Activated CD8-positive, alpha-beta T cell treated with anti-CD3 and anti-CD28 coated beads for 36 hours (primary cell): ENCODE results near the gene AFMID. TPM values are rescaled to one million over a fixed set of nuclear protein-coding genes. Genes with fewer than 3 reads are reported as not detected.

Experiments
- ATAC-seq: fragments of 200-7000 bp; cut with Tn5 transposase; one replicate; pipeline ENCODE4 v1.10.0; 2021; ENCODE audit warnings: mild to moderate bottlenecking, moderate library complexity
- CTCF ChIA-PET: fragments of 350-600 bp; sonication (Branson Sonifier 250); formaldehyde crosslinking; loops from one replicate; lab custom pipeline; 2021; ENCODE audit warnings: antibody characterized with exemption; lab: Charles Lee
- POLR2A ChIA-PET: fragments of 350-600 bp; sonication (Branson Sonifier 250); formaldehyde crosslinking; loops from one replicate; lab custom pipeline; 2021; ENCODE audit warnings: antibody characterized with exemption; lab: Charles Lee
- DNase-seq: peaks from one replicate; pipeline ENCODE4 v3.0.0-alpha.2; 2020
- H3K27ac Mint-ChIP-seq: one replicate; pipeline ENCODE4 v1.8.0; 2021; ENCODE audit warnings: mild to moderate bottlenecking, mixed read lengths
- H3K27me3 Mint-ChIP-seq: one replicate; pipeline ENCODE4 v1.8.0; 2021; ENCODE audit warnings: mixed read lengths
- H3K36me3 Mint-ChIP-seq: one replicate; pipeline ENCODE4 v1.8.0; 2021; ENCODE audit warnings: low read depth, mixed read lengths
- H3K4me1 Mint-ChIP-seq: one replicate; pipeline ENCODE4 v1.8.0; 2021; ENCODE audit warnings: low read depth, mixed read lengths
- H3K4me3 Mint-ChIP-seq: one replicate; pipeline ENCODE4 v1.8.0; 2021; ENCODE audit warnings: mild to moderate bottlenecking, moderate library complexity, mixed read lengths
- H3K9me3 Mint-ChIP-seq: one replicate; pipeline ENCODE4 v1.8.0; 2021; ENCODE audit warnings: mixed read lengths
- intact Hi-C: fragments of 100-400 bp; cut with micrococcal nuclease; formaldehyde crosslinking; loops from one replicate; pipeline ENCODE4 v1.10.0; 2022
- total RNA-seq, 2 experiments: library from RNA; stranded (reverse); gene quantifications; one replicate each; pipeline ENCODE4 v1.2.3, GENCODE V29; 2021
- TF ChIP-seq, protein P1 (sequence below): fragments of 200-600 bp; IDR thresholded peaks from one replicate; pipeline ENCODE4 v1.8.0; 2022; ENCODE audit warnings: antibody characterized with exemption, mild to moderate bottlenecking

Gene AFMID
- total RNA-seq, 2 experiments from 2014 or later = 20.8 to 27.9 TPM

DNA sequence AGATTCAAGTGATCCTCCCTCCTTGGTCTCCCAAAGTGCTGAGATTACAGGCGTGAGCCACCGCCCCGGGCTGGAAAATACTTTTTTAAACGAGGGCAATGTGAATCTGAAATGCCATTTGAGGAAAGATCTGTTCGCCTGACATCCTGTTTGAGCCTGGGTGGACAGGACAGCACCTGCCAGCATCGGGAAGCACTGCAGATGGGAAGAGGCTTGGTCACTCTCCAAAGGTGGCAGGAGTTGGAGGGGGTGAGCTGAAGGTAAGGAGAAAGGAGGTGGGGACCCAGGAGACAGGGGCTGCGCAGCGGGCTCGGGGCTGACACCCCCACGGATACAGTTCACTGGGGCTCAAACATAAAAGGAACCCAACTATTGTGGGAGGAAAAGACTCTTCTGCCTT lies 22.9 kb downstream of the AFMID start:
- H3K4me3 Mint-ChIP-seq = no peak overlapping the region
- H3K27ac Mint-ChIP-seq = no peak overlapping the region
- no peak for ATAC-seq
- H3K9me3 Mint-ChIP-seq = no peaks in the 10 kb centered on the region
- intact Hi-C loops = no loop called here
- POLR2A ChIA-PET = no interaction called here
- no peak for DNase-seq
- H3K4me1 Mint-ChIP-seq = peaks cover 5% of the 10 kb centered on the region
- H3K27me3 Mint-ChIP-seq = no peaks in the 10 kb centered on the region
- peaks cover 5% of the 10 kb centered on the region for H3K36me3 Mint-ChIP-seq
- TF ChIP-seq, protein P1, sequence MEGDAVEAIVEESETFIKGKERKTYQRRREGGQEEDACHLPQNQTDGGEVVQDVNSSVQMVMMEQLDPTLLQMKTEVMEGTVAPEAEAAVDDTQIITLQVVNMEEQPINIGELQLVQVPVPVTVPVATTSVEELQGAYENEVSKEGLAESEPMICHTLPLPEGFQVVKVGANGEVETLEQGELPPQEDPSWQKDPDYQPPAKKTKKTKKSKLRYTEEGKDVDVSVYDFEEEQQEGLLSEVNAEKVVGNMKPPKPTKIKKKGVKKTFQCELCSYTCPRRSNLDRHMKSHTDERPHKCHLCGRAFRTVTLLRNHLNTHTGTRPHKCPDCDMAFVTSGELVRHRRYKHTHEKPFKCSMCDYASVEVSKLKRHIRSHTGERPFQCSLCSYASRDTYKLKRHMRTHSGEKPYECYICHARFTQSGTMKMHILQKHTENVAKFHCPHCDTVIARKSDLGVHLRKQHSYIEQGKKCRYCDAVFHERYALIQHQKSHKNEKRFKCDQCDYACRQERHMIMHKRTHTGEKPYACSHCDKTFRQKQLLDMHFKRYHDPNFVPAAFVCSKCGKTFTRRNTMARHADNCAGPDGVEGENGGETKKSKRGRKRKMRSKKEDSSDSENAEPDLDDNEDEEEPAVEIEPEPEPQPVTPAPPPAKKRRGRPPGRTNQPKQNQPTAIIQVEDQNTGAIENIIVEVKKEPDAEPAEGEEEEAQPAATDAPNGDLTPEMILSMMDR = no peak
- CTCF ChIA-PET = interaction anchor here (1.3 kb wide), 1 partner anchor 8 kb away, joined by 3 read pairs; no protein-coding TSS in a partner anchor

DNA sequence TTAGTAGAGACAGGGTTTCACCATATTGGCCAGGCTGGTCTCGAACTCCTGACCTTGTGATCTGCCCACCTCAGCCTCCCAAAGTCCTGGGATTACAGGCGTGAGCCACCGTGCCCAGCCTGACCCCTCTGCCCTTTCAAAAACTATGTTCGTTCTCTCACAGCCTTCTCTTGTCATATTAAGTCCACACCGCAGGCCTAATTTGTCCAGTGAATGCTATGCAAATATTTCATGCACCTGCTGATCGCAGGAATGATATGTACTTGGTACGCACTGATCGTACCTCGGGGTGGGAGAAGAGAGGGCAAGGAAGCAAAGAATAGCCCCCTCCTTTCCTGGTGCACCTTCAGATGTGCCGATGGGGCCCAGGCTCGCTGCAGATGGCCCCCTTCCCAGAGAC lies 23.9 kb downstream of the AFMID start:
- intact Hi-C loops = no loop called here
- no peak for DNase-seq
- ATAC-seq = no peak
- Mint-ChIP-seq H3K36me3 (peaks cover 11% of the 10 kb centered on the region), H3K27ac (no peak overlapping the region), H3K9me3 (no peaks in the 10 kb centered on the region), H3K4me1 (peaks cover 9% of the 10 kb centered on the region), H3K27me3 (no peaks in the 10 kb centered on the region), H3K4me3 (no peak overlapping the region)
- CTCF ChIA-PET = no interaction called here
- TF ChIP-seq, protein P1 = no peak
- POLR2A ChIA-PET = no interaction called here

DNA sequence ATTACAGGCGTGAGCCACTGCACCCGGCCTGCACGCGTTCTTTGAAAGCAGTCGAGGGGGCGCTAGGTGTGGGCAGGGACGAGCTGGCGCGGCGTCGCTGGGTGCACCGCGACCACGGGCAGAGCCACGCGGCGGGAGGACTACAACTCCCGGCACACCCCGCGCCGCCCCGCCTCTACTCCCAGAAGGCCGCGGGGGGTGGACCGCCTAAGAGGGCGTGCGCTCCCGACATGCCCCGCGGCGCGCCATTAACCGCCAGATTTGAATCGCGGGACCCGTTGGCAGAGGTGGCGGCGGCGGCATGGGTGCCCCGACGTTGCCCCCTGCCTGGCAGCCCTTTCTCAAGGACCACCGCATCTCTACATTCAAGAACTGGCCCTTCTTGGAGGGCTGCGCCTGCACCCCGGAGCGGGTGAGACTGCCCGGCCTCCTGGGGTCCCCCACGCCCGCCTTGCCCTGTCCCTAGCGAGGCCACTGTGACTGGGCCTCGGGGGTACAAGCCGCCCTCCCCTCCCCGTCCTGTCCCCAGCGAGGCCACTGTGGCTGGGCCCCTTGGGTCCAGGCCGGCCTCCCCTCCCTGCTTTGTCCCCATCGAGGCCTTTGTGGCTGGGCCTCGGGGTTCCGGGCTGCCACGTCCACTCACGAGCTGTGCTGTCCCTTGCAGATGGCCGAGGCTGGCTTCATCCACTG lies 27.0 kb downstream of the AFMID start, which contains the start of gene BIRC5:
TSS of gene BIRC5 (plus strand) at position 238 of the 690 bp plus-strand sequence. CDS start at position 302, 64 bp downstream.
- TF ChIP-seq, protein P1 = no peak
- intact Hi-C loops = no loop called here
- Mint-ChIP-seq H3K27ac (peak within 1 kb of the TSS; percentile 87), H3K27me3 (no peaks in the 10 kb centered on the region), H3K36me3 (peaks cover 24% of the 10 kb centered on the region), H3K9me3 (no peaks in the 10 kb centered on the region), H3K4me1 (peaks cover 9% of the 10 kb centered on the region), H3K4me3 (peak within 1 kb of the TSS; percentile 96)
- ATAC-seq = peak; percentile 100
- ChIA-PET POLR2A (interaction anchor here (0.6 to 1.4 kb wide), 5 partner anchors 10 to 829 kb away, joined by 3 to 4 read pairs (median 3); no protein-coding TSS in a partner anchor), CTCF (interaction anchor here (1.1 to 2.0 kb wide), 3 partner anchors 37 to 283 kb away, joined by 3 to 10 read pairs (median 7); no protein-coding TSS in a partner anchor)
- DNase-seq = peak; percentile 96

DNA sequence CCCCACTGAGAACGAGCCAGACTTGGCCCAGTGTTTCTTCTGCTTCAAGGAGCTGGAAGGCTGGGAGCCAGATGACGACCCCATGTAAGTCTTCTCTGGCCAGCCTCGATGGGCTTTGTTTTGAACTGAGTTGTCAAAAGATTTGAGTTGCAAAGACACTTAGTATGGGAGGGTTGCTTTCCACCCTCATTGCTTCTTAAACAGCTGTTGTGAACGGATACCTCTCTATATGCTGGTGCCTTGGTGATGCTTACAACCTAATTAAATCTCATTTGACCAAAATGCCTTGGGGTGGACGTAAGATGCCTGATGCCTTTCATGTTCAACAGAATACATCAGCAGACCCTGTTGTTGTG lies 27.5 kb downstream of the AFMID start:
- H3K4me1 Mint-ChIP-seq = peaks cover 9% of the 10 kb centered on the region
- H3K36me3 Mint-ChIP-seq = peaks cover 29% of the 10 kb centered on the region
- ChIA-PET CTCF (interaction anchor here (1.0 to 2.0 kb wide), 4 partner anchors 36 to 282 kb away, joined by 3 to 10 read pairs (median 5); no protein-coding TSS in a partner anchor), POLR2A (interaction anchor here (0.6 to 1.4 kb wide), 3 partner anchors 10 to 829 kb away, joined by 3 read pairs; no protein-coding TSS in a partner anchor)
- no peak for ATAC-seq
- peak overlapping the region; percentile 96 for H3K4me3 Mint-ChIP-seq
- H3K9me3 Mint-ChIP-seq = no peaks in the 10 kb centered on the region
- no peaks in the 10 kb centered on the region for H3K27me3 Mint-ChIP-seq
- H3K27ac Mint-ChIP-seq = peak overlapping the region; percentile 87
- TF ChIP-seq, protein P1 = no peak
- no peak for DNase-seq
- intact Hi-C loops = no loop called here
